HCT116 (cell line): ENCODE measurements around the gene TMEM178B. TPM values are rescaled to one million over a fixed set of nuclear protein-coding genes. Genes with fewer than 3 reads are reported as not detected.

Experiments
- ATAC-seq: fragments of 200-7000 bp; cut with Tn5 transposase; 2 replicates; pipeline ENCODE4 v1.9.1; 2020; ENCODE audit warnings: mild to moderate bottlenecking, moderate library complexity
- BruUV-seq: library from RNA; stranded (reverse); fragments of 400-500 nt; replicated peaks from 2 replicates; lab custom pipeline; 2021; lab: Mats Ljungman, UMichigan
- CTCF ChIA-PET: fragments of 300-600 bp; sonication (Branson Sonifier 250); formaldehyde crosslinking; loops from one replicate; lab custom pipeline; 2021; ENCODE audit warnings: antibody characterized with exemption; lab: Charles Lee
- POLR2A ChIA-PET: fragments of 300-600, 350-600 bp; sonication (Branson Sonifier 250); formaldehyde crosslinking; loops from one replicate; lab custom pipeline; 2021; ENCODE audit warnings: antibody characterized with exemption; lab: Charles Lee
- RAD21 ChIA-PET, 2 experiments: fragments of 300-600 bp; sonication (Branson Sonifier 250); formaldehyde crosslinking; loops; one replicate each; lab custom pipeline; 2023; ENCODE audit warnings: low total read pairs in 2 of 2; ENCODE audit not compliant: uncharacterized antibody in 2 of 2, unreplicated experiment in 2 of 2, low non-redundant PET in 1 of 2; lab: Charles Lee
- DNase-seq: peaks from one replicate; pipeline ENCODE4 v3.0.0-alpha.2; 2010; ENCODE audit warnings: low read depth, low spot score
- H2AFZ ChIP-seq: fragments of 200-600 bp; shearing (Covaris generic), sonication (generic); 2 replicates; pipeline ENCODE4 v1.6.1; 2017; ENCODE audit warnings: low read depth, mixed run types, mixed read lengths, antibody characterized with exemption, low read length; ENCODE audit not compliant: poor library complexity, severe bottlenecking
- H3K27ac ChIP-seq: 2 replicates; pipeline ENCODE4 v1.5.1; 2012; ENCODE audit warnings: low read depth, low read length
- H3K27me3 ChIP-seq: fragments of 200-600 bp; sonication (generic); 2 replicates; pipeline ENCODE4 v1.6.1; 2016; ENCODE audit warnings: mixed run types, low read length, mixed read lengths; ENCODE audit not compliant: insufficient read depth
- H3K36me3 ChIP-seq, 2 experiments: fragments of 200-500 bp in 1 of 2; fragments of 200-600 bp in 1 of 2; sonication (Bioruptor generic) in 1 of 2; sonication (generic) in 1 of 2; 2 replicates each; pipeline versions ENCODE4 v1.5.1 to v1.6.1; 2014 to 2016; ENCODE audit warnings: low read length in 2 of 2, inconsistent platforms in 1 of 2, mixed read lengths in 1 of 2, mixed run types in 1 of 2; ENCODE audit not compliant: insufficient read depth in 2 of 2, control insufficient read depth in 1 of 2
- H3K4me1 ChIP-seq, 2 experiments: fragments of 200-600 bp in 1 of 2; sonication (generic) in 1 of 2; 2 replicates each; pipeline versions ENCODE4 v1.5.1 to v1.6.1; 2012 to 2017; ENCODE audit warnings: low read length in 2 of 2, inconsistent platforms in 1 of 2, mild to moderate bottlenecking in 1 of 2, mixed read lengths in 1 of 2, mixed run types in 1 of 2, moderate library complexity in 1 of 2; ENCODE audit not compliant: insufficient read depth in 2 of 2, control insufficient read depth in 1 of 2
- H3K4me2 ChIP-seq: fragments of 200-600 bp; sonication (generic); 2 replicates; pipeline ENCODE4 v1.6.1; 2017; ENCODE audit warnings: mixed run types, low read length, mixed read lengths
- H3K4me3 ChIP-seq, 2 experiments: fragments of 200-600 bp in 1 of 2; sonication (generic) in 1 of 2; replicated peaks in 1 of 2; 2 replicates each; pipeline ENCODE4 v1.5.1; 2011 to 2016; ENCODE audit warnings: low read length in 2 of 2, control low read depth in 1 of 2, low read depth in 1 of 2, mild to moderate bottlenecking in 1 of 2, mixed read lengths in 1 of 2, mixed run types in 1 of 2
- H3K79me2 ChIP-seq: fragments of 200-600 bp; sonication (generic); 2 replicates; pipeline ENCODE4 v1.6.1; 2017; ENCODE audit warnings: mild to moderate bottlenecking, mixed run types, low read length, moderate library complexity, mixed read lengths; ENCODE audit not compliant: insufficient read depth
- H3K9ac ChIP-seq: fragments of 200-600 bp; sonication (generic); 2 replicates; pipeline ENCODE4 v1.6.1; 2016; ENCODE audit warnings: low read length, mixed read lengths
- H3K9me2 ChIP-seq: fragments of 200-600 bp; sonication (generic), shearing (Covaris generic); 2 replicates; pipeline ENCODE4 v1.6.1; 2017; ENCODE audit warnings: mixed run types, mild to moderate bottlenecking, moderate library complexity; ENCODE audit not compliant: insufficient read depth
- H3K9me3 ChIP-seq, 2 experiments: fragments of 200-500 bp in 1 of 2; fragments of 200-600 bp in 1 of 2; sonication (Bioruptor generic) in 1 of 2; sonication (generic) in 1 of 2; 2 replicates each; pipeline ENCODE4 v1.6.1; 2014 to 2017; ENCODE audit warnings: low read length in 2 of 2, mixed read lengths in 2 of 2, inconsistent platforms in 1 of 2, low read depth in 1 of 2, mild to moderate bottlenecking in 1 of 2, mixed run types in 1 of 2, moderate library complexity in 1 of 2; ENCODE audit not compliant: control insufficient read depth in 1 of 2, insufficient read depth in 1 of 2
- H4K20me1 ChIP-seq: fragments of 200-600 bp; sonication (generic), shearing (Covaris generic); 2 replicates; pipeline ENCODE4 v1.6.1; 2017; ENCODE audit warnings: mixed run types, mild to moderate bottlenecking, moderate library complexity; ENCODE audit not compliant: insufficient read depth
- CEBPB ChIP-seq: IDR thresholded peaks from 2 replicates; pipeline ENCODE4 v1.6.1; 2012; ENCODE audit warnings: low read depth
- EGR1 ChIP-seq: IDR thresholded peaks from 2 replicates; pipeline ENCODE4 v1.6.1; 2012; ENCODE audit warnings: low read depth
- EZH2 ChIP-seq: fragments of 200-600 bp; sonication (generic); IDR thresholded peaks from 2 replicates; pipeline ENCODE4 v1.6.1; 2017; ENCODE audit warnings: antibody characterized with exemption, mixed run types
- EZH2phosphoT487 ChIP-seq: fragments of 200-600 bp; IDR thresholded peaks from 2 replicates; pipeline ENCODE4 v1.6.1; 2018; ENCODE audit warnings: antibody characterized with exemption, borderline replicate concordance
- FOSL1 ChIP-seq: IDR thresholded peaks from 2 replicates; pipeline ENCODE4 v1.6.1; 2012; ENCODE audit warnings: low read depth
- POLR2AphosphoS5 ChIP-seq: IDR thresholded peaks from 2 replicates; pipeline ENCODE4 v1.6.1; 2011; ENCODE audit warnings: mild to moderate bottlenecking, low read depth, low read length, moderate library complexity
- SP1 ChIP-seq: IDR thresholded peaks from 2 replicates; pipeline ENCODE4 v1.6.1; 2012; ENCODE audit warnings: low read depth
- YY1 ChIP-seq: IDR thresholded peaks from 2 replicates; pipeline ENCODE4 v1.6.1; 2011; ENCODE audit warnings: low read length, low read depth, moderate library complexity, mild to moderate bottlenecking; ENCODE audit not compliant: insufficient replicate concordance; ENCODE audit errors: extremely low read depth
- ZFX ChIP-seq: fragments of 450-650 bp; IDR thresholded peaks from 2 replicates; pipeline ENCODE4 v1.6.1; 2017
- ZNF274 ChIP-seq: fragments of 200-500 bp; sonication (Bioruptor generic); IDR thresholded peaks from 2 replicates; pipeline ENCODE4 v1.6.1; 2014; ENCODE audit warnings: mild to moderate bottlenecking, low read depth, low read length, inconsistent platforms
- intact Hi-C: fragments of 100-400 bp; cut with micrococcal nuclease; formaldehyde crosslinking; loops from 2 replicates; pipeline ENCODE4 v1.10.0; 2022
- total RNA-seq: library from RNA; stranded (reverse); gene quantifications from one replicate; pipeline ENCODE4 v1.2.1, GENCODE V29; 2021; ENCODE audit not compliant: unreplicated experiment
- TF ChIP-seq, protein P1 (sequence below): IDR thresholded peaks from 2 replicates; pipeline ENCODE4 v1.6.1; 2012
- TF ChIP-seq, protein P2 (sequence below): IDR thresholded peaks from 2 replicates; pipeline ENCODE4 v1.6.1; 2012

The TMEM178B gene
- total RNA-seq, 1 experiment from 2014 or later: 0.02 TPM

DNA sequence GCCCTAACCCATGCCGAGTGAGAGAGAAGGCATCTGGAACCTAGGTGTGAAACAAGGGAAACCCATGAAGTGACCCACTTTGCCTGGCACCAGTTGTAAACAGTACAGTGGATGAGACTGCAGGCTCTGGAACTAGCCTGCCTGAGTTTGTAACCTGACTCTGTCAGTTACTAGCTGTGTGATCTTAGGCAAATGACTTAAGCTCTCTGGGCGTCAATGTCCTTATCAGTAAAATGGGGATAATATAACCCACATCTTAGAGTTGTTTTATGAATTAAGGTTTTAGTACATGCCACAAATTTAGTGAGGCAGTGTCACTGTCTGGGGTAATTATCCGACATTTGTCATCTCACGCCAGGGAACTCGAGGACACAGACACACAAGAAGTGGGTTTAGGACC is 394.5 kb downstream of the TMEM178B start:
- Histone ChIP-seq H3K4me3 (no peak overlapping the region), H3K79me2 (no peaks in the 10 kb centered on the region), H2AFZ (no peak overlapping the region), H3K27me3 (peaks cover 63% of the 10 kb centered on the region), H3K9me2 (no peaks in the 10 kb centered on the region), H3K9ac (no peak overlapping the region), H3K4me2 (no peak overlapping the region), H3K9me3 (no peaks in the 10 kb centered on the region), H3K36me3 (no peaks in the 10 kb centered on the region), H3K27ac (no peak overlapping the region), H3K4me1 (no peaks in the 10 kb centered on the region), H4K20me1 (no peaks in the 10 kb centered on the region)
- ChIA-PET POLR2A (no interaction called here), CTCF (no interaction called here), RAD21 (no interaction called here)
- intact Hi-C loops: no loop called here
- no TSS peak for BruUV-seq
- TF ChIP-seq ZNF274 (no peak), ZFX (no peak), EGR1 (no peak), EZH2phosphoT487 (no peak), FOSL1 (no peak), YY1 (no peak), CEBPB (no peak)
- TF ChIP-seq, protein P1, sequence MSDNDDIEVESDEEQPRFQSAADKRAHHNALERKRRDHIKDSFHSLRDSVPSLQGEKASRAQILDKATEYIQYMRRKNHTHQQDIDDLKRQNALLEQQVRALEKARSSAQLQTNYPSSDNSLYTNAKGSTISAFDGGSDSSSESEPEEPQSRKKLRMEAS: no peak
- TF ChIP-seq, protein P2, sequence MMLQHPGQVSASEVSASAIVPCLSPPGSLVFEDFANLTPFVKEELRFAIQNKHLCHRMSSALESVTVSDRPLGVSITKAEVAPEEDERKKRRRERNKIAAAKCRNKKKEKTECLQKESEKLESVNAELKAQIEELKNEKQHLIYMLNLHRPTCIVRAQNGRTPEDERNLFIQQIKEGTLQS: no peak
- ATAC-seq: no peak
- DNase-seq: no peak

- RAD21 ChIA-PET: no interaction called here
- no peaks in the 10 kb centered on the region for H3K9me3 ChIP-seq
- no peak overlapping the region for H3K4me3 ChIP-seq
- DNase-seq (no peak), ATAC-seq (no peak)
- POLR2A ChIA-PET: no interaction called here
- peaks cover 49% of the 10 kb centered on the region for H3K27me3 ChIP-seq
- H3K27ac ChIP-seq: no peak overlapping the region
- intact Hi-C loops: no loop called here
- H3K4me2 ChIP-seq: no peak overlapping the region
- no peaks in the 10 kb centered on the region for H4K20me1 ChIP-seq
- BruUV-seq: no TSS peak
- no peak overlapping the region for H3K9ac ChIP-seq
- no peaks in the 10 kb centered on the region for H3K4me1 ChIP-seq
- H2AFZ ChIP-seq: no peak overlapping the region
- no peak for TF ChIP-seq CEBPB
- TF ChIP-seq POLR2AphosphoS5: no peak
- no peak for TF ChIP-seq SP1
- TF ChIP-seq EZH2phosphoT487: no peak
- TF ChIP-seq EZH2: no peak
- TF ChIP-seq ZNF274: no peak
- TF ChIP-seq, protein P1: no peak
- no peak for TF ChIP-seq YY1
- H3K9me2 ChIP-seq: no peaks in the 10 kb centered on the region
- H3K36me3 ChIP-seq: no peaks in the 10 kb centered on the region
- no peaks in the 10 kb centered on the region for H3K79me2 ChIP-seq
- CTCF ChIA-PET: no interaction called here
Measured at GRCh38 chr7:141475679-141476078, 401.8 kb downstream of the TMEM178B start.
